Endothelial cell of umbilical vein (primary cell): ENCODE data around the gene KDM4B. TPM values are rescaled to one million over a fixed set of nuclear protein-coding genes. Genes with fewer than 3 reads are reported as not detected.

Experiments used
- BruUV-seq: library from RNA; stranded (reverse); fragments of 400-500 nt; replicated peaks from 2 replicates; lab custom pipeline; 2021; lab: Mats Ljungman, UMichigan
- CTCF ChIA-PET: fragments of 300-600, 350-600 bp; sonication (Branson Sonifier 250); formaldehyde crosslinking; loops from one replicate; lab custom pipeline; 2021; ENCODE audit warnings: antibody characterized with exemption, inconsistent platforms; lab: Charles Lee
- POLR2A ChIA-PET: fragments of 300-600, 350-600 bp; sonication (Branson Sonifier 250); formaldehyde crosslinking; loops from one replicate; lab custom pipeline; 2021; ENCODE audit warnings: antibody characterized with exemption, inconsistent platforms; lab: Charles Lee
- DNase-seq: peaks from one replicate; pipeline ENCODE4 v3.0.0-alpha.2; 2011; ENCODE audit warnings: low read depth, low spot score
- FAIRE-seq: peaks from 2 replicates; lab custom pipeline; 2011; peaks lifted over from hg19 to GRCh38; lab: Jason Lieb, UNC
- H2AFZ ChIP-seq: 2 replicates; pipeline ENCODE4 v1.6.0; 2012; ENCODE audit warnings: low read depth, low read length, control low read depth, inconsistent platforms
- H3K27ac ChIP-seq: 2 replicates; pipeline ENCODE4 v1.5.1; 2011; ENCODE audit warnings: low read depth, mild to moderate bottlenecking, control low read depth, low read length, moderate library complexity; ENCODE audit not compliant: insufficient read depth
- H3K27me3 ChIP-seq, 2 experiments: 2 replicates each; pipeline versions ENCODE4 v1.6.0 to v1.6.1; 2011; ENCODE audit warnings: low read length in 2 of 2, mixed read lengths in 1 of 2; ENCODE audit not compliant: control insufficient read depth in 2 of 2, insufficient read depth in 2 of 2
- H3K36me3 ChIP-seq, 2 experiments: 2 replicates in 1 of 2; 3 replicates in 1 of 2; pipeline ENCODE4 v1.5.1; 2011; ENCODE audit warnings: low read length in 2 of 2, mild to moderate bottlenecking in 1 of 2, moderate library complexity in 1 of 2; ENCODE audit not compliant: control insufficient read depth in 2 of 2, insufficient read depth in 2 of 2; ENCODE audit errors: extremely low read depth in 1 of 2
- H3K4me1 ChIP-seq: 3 replicates; pipeline ENCODE4 v1.5.1; 2011; ENCODE audit warnings: mild to moderate bottlenecking, low read length; ENCODE audit not compliant: control insufficient read depth, insufficient read depth; ENCODE audit errors: extremely low read depth
- H3K4me2 ChIP-seq: 2 replicates; pipeline ENCODE4 v1.6.1; 2011; ENCODE audit warnings: low read length, control low read depth, mixed read lengths; ENCODE audit not compliant: insufficient read depth
- H3K4me3 ChIP-seq, 3 experiments: fragments of 200-600 bp in 1 of 3; sonication (generic), shearing (Covaris generic) in 1 of 3; replicated peaks in 1 of 3; 2 replicates each; pipeline ENCODE4 v1.5.1; 2011 to 2016; ENCODE audit warnings: control low read depth in 3 of 3, low read length in 3 of 3, mild to moderate bottlenecking in 2 of 3, inconsistent platforms in 1 of 3, low read depth in 1 of 3, moderate library complexity in 1 of 3; ENCODE audit not compliant: insufficient read depth in 1 of 3
- H3K79me2 ChIP-seq: 2 replicates; pipeline ENCODE4 v1.6.0; 2012; ENCODE audit warnings: low read length, inconsistent platforms; ENCODE audit not compliant: control insufficient read depth, insufficient read depth
- H3K9ac ChIP-seq: replicated peaks from 2 replicates; pipeline ENCODE3; 2011; ENCODE audit warnings: low read length, control low read depth; ENCODE audit not compliant: insufficient read depth; ENCODE audit errors: extremely low read depth
- H3K9me1 ChIP-seq: replicated peaks from 3 replicates; pipeline ENCODE4 v1.6.0; 2011; ENCODE audit warnings: mild to moderate bottlenecking, low read length; ENCODE audit not compliant: control insufficient read depth, insufficient read depth; ENCODE audit errors: extremely low read depth
- H3K9me3 ChIP-seq: replicated peaks from 2 replicates; pipeline ENCODE4 v1.5.1; 2012; ENCODE audit warnings: low read length, inconsistent platforms; ENCODE audit not compliant: control insufficient read depth, insufficient read depth
- H4K20me1 ChIP-seq: replicated peaks from 2 replicates; pipeline ENCODE3; 2011; ENCODE audit warnings: mild to moderate bottlenecking, low read length; ENCODE audit not compliant: control insufficient read depth, insufficient read depth; ENCODE audit errors: extremely low read depth
- CTCF ChIP-seq, 2 donors: IDR thresholded peaks; 1 replicate in 1 of 2; 2 replicates in 1 of 2; pipeline ENCODE4 v1.5.1; 2011; ENCODE audit warnings: low read length in 2 of 2, mild to moderate bottlenecking in 2 of 2, moderate library complexity in 2 of 2, control low read depth in 1 of 2, inconsistent platforms in 1 of 2, low read depth in 1 of 2; ENCODE audit not compliant: insufficient read depth in 1 of 2; ENCODE audit errors: extremely low read depth in 1 of 2
- EZH2 ChIP-seq: IDR thresholded peaks from 2 replicates; pipeline ENCODE4 v1.6.1; 2012; ENCODE audit warnings: borderline replicate concordance, low read depth, mild to moderate bottlenecking, moderate library complexity, low read length, inconsistent platforms; ENCODE audit not compliant: severe bottlenecking
- FOS ChIP-seq: IDR thresholded peaks from 2 replicates; pipeline ENCODE4 v1.6.1; 2011; ENCODE audit warnings: mild to moderate bottlenecking, low read length, moderate library complexity, borderline replicate concordance; ENCODE audit not compliant: insufficient read depth
- GATA2 ChIP-seq: IDR thresholded peaks from 2 replicates; pipeline ENCODE4 v1.7.0; 2011; ENCODE audit warnings: low read depth, mild to moderate bottlenecking, moderate library complexity, mixed read lengths, low read length; ENCODE audit not compliant: insufficient read length, insufficient read depth
- JUN ChIP-seq: IDR thresholded peaks from 2 replicates; pipeline ENCODE4 v1.6.1; 2011; ENCODE audit warnings: borderline replicate concordance, low read depth; ENCODE audit not compliant: insufficient read length, insufficient read depth
- MYC ChIP-seq: IDR thresholded peaks from one replicate; pipeline ENCODE4 v1.6.1; 2011; ENCODE audit warnings: mild to moderate bottlenecking, low read depth, low read length
- POLR2A ChIP-seq: IDR thresholded peaks from 2 replicates; pipeline ENCODE4 v1.6.1; 2012; ENCODE audit warnings: low read depth, mild to moderate bottlenecking, control low read depth, low read length
- POLR2AphosphoS5 ChIP-seq: IDR thresholded peaks from 2 replicates; pipeline ENCODE4 v1.6.1; 2012; ENCODE audit warnings: low read depth, mild to moderate bottlenecking, control low read depth, low read length, moderate library complexity; ENCODE audit not compliant: insufficient read depth
- dilution Hi-C: fragments of 300-500 bp; cut with MboI; formaldehyde crosslinking; loops from one replicate; pipeline ENCODE4 v1.15.0; 2019; ENCODE audit warnings: low sequenced_read_pairs; ENCODE audit not compliant: extremely low pct_ligation_motif_present
- intact Hi-C: fragments of 100-400 bp; cut with micrococcal nuclease; formaldehyde crosslinking; loops from one replicate; pipeline ENCODE4 v1.10.0; 2022
- polyA plus RNA-seq, 4 experiments: library from polyadenylated mRNA; depleted of rRNA in 3 of 4; stranded (reverse) in 3 of 4; unstranded in 1 of 4; fragments of >200 nt; gene quantifications; 2 replicates each; pipeline versions ENCODE4 v1.2.1 to v1.2.3, GENCODE V29; 2011 to 2012; ENCODE audit warnings: missing spikeins in 1 of 4
- total RNA-seq: library from RNA; stranded (reverse); gene quantifications from 2 replicates; pipeline ENCODE4 v1.2.3, GENCODE V29; 2021
- TF ChIP-seq, protein P1 (sequence below): IDR thresholded peaks from 2 replicates; pipeline ENCODE4 v1.6.1; 2011; ENCODE audit not compliant: insufficient read depth, insufficient read length

Gene KDM4B
- total and polyA plus RNA-seq, 2 donors (not counting 3 experiments of a cell fraction or from before 2014, with no cell fraction given): 12.4 to 37.2 TPM

- intact Hi-C loops (no loop called here), dilution Hi-C loops (no loop called here)
- no peak overlapping the region for H3K9ac ChIP-seq
- TF ChIP-seq, protein P1, sequence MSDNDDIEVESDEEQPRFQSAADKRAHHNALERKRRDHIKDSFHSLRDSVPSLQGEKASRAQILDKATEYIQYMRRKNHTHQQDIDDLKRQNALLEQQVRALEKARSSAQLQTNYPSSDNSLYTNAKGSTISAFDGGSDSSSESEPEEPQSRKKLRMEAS: no peak
- TF ChIP-seq CTCF (IDR thresholded peaks at IDR 0.05; ENCODE audit: extremely low read depth in 1 of 2, insufficient read depth in 1 of 2, low read depth in 1 of 2, low read length in 2 of 2): no peak
- TF ChIP-seq FOS: no peak
- no peak for TF ChIP-seq MYC
- TF ChIP-seq EZH2: no peak
- TF ChIP-seq GATA2: no peak
- no peak for TF ChIP-seq POLR2A
- no peak for TF ChIP-seq POLR2AphosphoS5
- TF ChIP-seq JUN: no peak
- H3K4me3 ChIP-seq: no peak overlapping the region
- peaks cover 0 to 49% of the 10 kb centered on the region in 2 experiments for H3K36me3 ChIP-seq
- DNase-seq (no peak), FAIRE-seq (no peak)
- H2AFZ ChIP-seq: no peak overlapping the region
- no peaks in the 10 kb centered on the region for H3K9me3 ChIP-seq
- H3K79me2 ChIP-seq: no peaks in the 10 kb centered on the region
- ChIA-PET POLR2A (no interaction called here), CTCF (no interaction called here)
- no peak overlapping the region for H3K4me2 ChIP-seq
- no peaks in the 10 kb centered on the region for H3K27me3 ChIP-seq
- H3K4me1 ChIP-seq: no peaks in the 10 kb centered on the region
- BruUV-seq: no TSS peak
- no peak overlapping the region for H3K27ac ChIP-seq
- no peaks in the 10 kb centered on the region for H4K20me1 ChIP-seq
- H3K9me1 ChIP-seq: no peaks in the 10 kb centered on the region
Observed at GRCh38 chr19:5078666-5079065, 109.8 kb downstream of the KDM4B start.
